Suppressor macrophage (primary cell): ENCODE measurements around the gene LCE4A.
"Not testable (repeated sequence)": the region's sequence is repeated elsewhere in the genome, so short reads cannot be mapped to it uniquely, and the experiment has no call there.

Experiments used
- DNase-seq, 4 experiments: peaks; one replicate each; pipeline ENCODE4 v3.0.0-alpha.2; 2020 to 2022
- total RNA-seq, 17 experiments: gene quantifications; one replicate each; lab custom pipeline; 2026; ENCODE audit warnings: mixed read lengths in 6 of 17, inconsistent platforms in 3 of 17; lab: John Stamatoyannopoulos, UW

Gene LCE4A
- 0 to 0.22 (median 0) reads per million in 17 experiments for total RNA-seq

- DNase-seq: no peak
Measured at GRCh38 chr1:152707860-152708259, at the start of gene LCE4A. LCE4A (plus strand) TSS chr1:152708160; CDS start chr1:152709076, 916 bp downstream.

- DNase-seq: no peak
Measured at GRCh38 chr1:152658649-152659048, 49.3 kb upstream of the LCE4A start.

- DNase-seq: no peak
Measured at GRCh38 chr1:152663098-152663497, 44.9 kb upstream of the LCE4A start, which contains the start of gene LCE2D. LCE2D (plus strand) TSS chr1:152663380; CDS start chr1:152664106, 726 bp downstream.

DNA sequence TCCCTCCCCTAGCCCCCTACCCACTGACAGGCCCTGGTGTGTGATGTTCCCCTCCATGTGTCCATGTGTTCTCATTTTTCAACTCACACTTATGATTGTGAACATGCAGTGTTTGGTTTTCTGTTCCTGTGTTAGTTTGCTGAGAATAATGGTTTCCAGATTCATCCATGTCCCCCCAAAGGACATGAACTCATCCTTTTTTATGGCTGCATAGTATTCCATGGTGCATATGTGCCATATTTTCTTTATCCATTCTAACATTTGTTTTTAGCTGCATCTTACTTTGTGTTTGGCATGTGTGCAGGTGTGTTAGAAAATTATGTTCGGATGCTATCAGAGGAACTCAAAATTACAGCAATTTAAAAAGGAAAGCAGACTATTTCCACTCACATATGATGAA is 41.8 kb upstream of the LCE4A start:
- DNase-seq: not testable (repeated sequence)

DNA sequence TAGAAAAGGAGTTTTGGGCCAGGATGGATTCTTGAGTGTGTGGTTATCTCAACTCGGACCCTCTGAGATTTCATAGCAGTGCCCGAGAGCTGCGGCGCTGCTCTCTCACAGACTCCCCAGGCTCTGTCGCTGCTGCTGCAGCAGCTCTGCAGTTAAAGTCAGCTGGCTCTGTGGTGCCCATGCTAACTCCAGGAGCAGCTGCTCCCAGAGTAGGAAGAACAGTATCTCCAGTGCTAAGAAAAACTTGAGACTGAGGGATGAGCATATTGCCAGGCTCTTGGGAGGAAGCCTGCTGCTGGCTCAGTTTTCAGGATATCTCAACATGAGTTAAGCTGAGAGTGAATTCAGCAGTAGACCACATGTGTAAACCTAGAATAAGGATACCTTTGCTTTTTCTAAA is 40.3 kb upstream of the LCE4A start:
- no peak for DNase-seq

DNA sequence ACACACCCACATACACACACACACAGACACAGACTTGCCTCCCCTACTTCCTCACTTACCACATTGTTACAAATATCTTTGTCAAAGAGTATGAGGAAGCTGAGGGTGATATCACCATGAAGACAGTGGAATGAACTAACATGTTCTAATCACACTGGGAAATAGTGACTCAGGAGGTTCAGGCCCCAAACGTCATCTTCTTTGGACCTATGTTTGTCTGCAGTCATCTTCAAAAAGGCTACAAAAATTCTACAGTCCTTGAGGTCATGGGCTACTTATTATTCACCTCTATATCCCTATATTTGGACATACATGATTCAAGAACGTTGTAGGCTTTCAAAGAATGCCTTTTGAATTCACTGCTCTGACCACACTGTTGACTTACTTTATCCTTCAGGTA is 34.9 kb upstream of the LCE4A start:
- peak in 3 of 4 experiments; percentile 2 to 10 (median 7) for DNase-seq

GRCh38 chr1:152674983-152675382 is 33.0 kb upstream of the LCE4A start, which contains the start of gene LCE2C:
LCE2C (plus strand) TSS chr1:152675279; CDS start chr1:152676016, 737 bp downstream.
- not testable (repeated sequence) for DNase-seq

GRCh38 chr1:152679459-152679858 is 28.5 kb upstream of the LCE4A start:
- no peak for DNase-seq

- no peak for DNase-seq
Measured at GRCh38 chr1:152681616-152682015, 26.3 kb upstream of the LCE4A start.

DNA sequence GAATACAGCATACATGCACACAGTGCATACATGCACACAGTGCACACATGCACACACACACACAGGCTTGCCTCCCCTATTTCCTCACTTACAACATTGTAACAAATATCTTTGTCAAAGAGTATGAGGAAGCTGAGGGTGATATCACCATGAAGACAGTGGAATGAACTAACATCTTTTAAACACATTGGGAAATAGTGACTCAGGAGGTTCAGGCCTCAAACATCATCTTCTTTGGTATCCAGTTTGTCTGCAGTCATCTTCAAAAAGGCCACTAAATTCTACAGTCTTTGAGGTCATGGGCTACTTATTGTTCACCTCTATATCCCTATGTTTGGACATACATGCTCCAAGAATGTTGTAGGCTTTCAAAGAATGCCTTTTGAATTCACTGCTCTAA is 24.1 kb upstream of the LCE4A start:
- peak in 2 of 4 experiments; percentile 2 to 10 for DNase-seq

DNA sequence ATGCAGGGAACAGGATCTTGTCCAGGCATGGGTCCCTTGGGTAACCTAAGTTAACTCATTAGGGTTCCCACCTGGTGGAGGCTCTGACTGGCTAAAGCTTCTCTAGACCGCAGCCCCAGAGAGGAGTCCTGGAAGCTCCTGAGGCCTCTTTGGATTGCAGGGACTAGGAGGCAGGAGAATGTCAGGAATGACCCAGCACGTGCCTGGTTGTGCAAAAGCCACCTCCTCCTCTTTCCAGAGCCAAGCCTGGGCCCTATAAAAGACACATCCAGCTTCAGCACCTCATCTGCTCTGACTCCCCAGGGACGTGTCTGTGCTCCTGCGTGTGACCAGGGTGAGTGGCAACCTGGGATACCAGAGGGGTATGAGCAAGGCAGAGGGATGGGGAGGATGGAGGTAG is 22.1 kb upstream of the LCE4A start, which contains the start of gene LCE2B:
Gene LCE2B, plus strand, starts transcription at position 301 of the 400 bp plus-strand sequence. CDS start 721 bp downstream, outside the sequence.
- DNase-seq: not testable (repeated sequence)

DNA sequence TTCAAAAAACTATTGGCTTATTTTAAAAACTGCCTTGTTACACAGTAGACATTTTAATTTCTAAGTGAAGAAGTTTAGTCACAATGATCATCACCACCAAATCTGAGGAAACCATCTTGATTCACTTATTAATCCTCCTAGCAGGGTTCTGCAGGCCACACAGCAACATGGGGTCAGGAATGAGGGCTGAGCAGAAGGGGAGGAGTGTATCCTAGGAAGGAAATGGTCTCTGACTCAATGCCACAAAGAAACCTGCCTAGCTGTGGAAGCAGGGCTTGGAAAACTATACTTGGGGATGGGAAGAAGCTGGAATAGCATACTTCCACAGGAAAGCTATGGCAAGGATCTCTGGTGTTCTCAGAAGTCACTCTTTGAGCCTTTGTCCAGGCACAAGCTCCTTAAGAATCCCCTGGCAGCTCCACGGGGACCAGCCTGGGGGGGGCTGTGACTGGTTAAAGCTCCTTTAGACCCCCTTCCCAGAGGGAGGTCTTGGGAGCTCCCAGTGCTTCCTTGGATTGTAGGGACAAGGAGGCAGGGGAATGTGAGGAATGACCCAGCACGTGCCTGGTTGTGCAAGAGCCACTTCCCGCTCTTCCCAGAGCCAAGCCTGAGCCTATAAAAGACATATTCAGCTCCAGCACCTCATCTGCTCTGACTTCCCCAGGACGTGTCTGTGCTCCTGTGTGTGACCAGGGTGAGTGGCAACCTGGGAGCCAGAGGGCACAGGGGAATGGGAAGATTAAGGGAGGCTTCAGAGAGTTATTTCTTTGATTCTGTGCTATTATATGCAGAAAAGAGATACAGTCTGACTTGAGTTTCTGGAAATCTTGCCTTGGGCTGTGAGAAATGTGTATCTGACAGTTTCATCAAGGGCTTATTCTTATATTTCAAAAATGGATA is 10.0 kb upstream of the LCE4A start, which contains the start of gene LCE2A:
Gene LCE2A, plus strand, starts transcription at position 645 of the 900 bp plus-strand sequence. CDS start 557 bp downstream, outside the sequence.
- no peak for DNase-seq

DNA sequence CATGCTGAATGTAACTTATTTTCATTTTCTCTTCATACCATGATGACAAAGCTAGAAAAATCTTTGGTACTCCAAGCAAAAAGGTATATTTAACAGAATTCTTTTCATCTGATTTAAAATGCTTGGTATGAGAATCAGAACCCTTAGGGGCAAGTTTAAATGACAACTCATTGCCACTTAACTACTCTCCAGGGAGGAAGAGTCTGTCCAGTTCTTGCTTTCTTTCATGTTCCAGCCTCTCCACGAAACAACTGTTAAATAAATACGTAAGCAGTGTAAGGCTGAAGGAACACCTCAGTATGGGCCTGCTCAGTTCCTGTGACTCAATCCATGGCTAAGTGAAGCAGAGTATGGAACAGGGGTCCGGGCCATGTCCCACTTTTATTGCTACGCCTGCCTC is 8.2 kb upstream of the LCE4A start:
- DNase-seq: no peak

- DNase-seq: no peak
Measured at GRCh38 chr1:152718238-152718637, 10.3 kb downstream of the LCE4A start.

DNA sequence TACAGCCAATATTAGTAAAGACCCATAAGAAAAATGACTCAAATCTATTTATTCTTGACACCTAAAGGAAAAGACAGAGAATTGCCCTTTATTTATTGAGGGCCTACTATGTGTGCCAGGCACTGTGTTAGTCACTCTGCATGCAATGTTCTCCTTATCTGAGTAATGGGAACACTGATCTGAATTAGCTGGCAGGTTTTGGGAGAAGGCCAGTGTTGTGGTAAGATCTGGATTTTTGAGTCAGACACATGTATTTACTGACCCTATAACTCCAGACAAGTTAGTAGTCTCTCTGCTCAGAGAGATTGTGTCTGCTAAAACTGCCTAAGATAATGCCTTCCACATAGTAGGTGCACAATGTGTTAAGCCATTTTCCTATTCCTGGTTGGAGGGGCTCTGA is 17.3 kb downstream of the LCE4A start:
- DNase-seq: no peak

DNA sequence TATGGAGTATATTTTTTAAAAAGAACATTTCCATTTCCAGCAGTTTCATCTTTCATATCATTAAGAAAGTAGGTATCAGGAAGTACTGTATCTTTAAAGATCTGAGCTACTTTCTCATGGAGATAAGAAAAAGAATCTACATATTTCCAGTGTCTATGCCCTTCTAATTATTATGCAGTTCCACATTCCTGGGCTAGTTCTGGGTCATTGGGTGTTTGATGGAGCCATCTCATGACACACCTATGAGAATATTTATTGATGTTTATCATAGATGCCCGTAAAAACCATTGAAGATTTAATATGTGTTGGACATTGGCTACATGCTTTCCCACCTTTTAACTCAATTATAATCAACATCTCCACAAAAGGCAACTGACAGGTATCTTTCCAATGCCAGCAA is 21.0 kb downstream of the LCE4A start:
- DNase-seq: no peak

DNA sequence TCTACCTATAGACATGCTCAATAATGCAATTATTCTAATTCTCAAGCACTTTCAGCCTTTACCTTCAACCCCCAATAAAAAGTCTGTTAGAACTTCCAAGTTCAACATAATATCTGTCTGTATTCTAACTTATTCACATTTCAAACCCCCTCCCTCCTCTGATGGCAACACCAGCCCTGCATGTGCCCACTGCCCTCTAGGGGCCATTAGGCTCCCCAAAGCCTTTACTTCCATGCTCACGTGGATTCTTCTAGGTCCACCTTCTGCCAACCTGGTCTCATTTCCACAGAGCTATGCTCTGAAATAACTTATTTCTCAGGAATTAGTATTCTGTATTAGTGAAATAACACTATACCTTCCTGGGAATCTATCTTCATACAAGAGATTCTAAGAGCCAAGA is 27.7 kb downstream of the LCE4A start:
- DNase-seq: no peak

DNA sequence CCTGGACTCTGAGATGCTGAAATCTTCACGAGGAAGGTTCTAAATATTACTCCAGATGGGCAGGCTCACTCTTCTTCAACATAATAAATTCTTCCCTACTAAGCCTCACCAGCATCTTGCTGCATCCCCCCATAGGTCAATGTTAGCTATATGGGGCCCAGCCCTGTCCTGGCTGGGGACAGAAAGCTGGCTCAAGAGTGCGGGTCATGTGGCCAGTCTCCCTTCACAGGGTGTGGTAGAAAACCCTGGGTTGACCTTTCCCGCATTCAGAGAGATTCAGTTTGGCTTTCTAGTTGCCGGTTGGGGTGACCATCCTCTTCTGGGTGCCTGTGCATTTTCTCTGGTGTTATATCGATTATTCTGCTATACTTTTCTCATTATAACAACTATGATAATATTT is 30.0 kb downstream of the LCE4A start:
- DNase-seq: no peak

DNA sequence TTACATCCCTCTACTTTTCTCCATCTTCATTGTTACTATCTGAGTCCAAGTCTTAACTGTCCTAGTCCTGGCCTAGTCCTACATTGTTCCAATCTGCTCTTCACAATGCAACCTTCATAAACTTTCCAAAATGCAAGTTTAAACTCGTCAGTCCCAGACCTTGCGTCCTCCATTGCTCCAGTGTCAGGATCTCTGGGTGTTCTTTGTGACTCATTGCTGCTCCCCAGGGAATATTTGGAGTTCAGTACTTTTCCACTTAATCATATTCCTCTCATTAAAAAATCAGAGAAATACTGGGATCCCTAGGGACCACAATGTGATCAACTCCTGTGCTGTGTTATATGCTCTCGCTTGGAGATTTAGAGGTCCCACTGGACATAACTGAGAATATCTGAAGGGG is 31.9 kb downstream of the LCE4A start:
- no peak for DNase-seq

GRCh38 chr1:152741656-152742055 is 33.7 kb downstream of the LCE4A start:
- DNase-seq: no peak

- DNase-seq: no peak
Measured at GRCh38 chr1:152743371-152744145, 35.6 kb downstream of the LCE4A start.

DNA sequence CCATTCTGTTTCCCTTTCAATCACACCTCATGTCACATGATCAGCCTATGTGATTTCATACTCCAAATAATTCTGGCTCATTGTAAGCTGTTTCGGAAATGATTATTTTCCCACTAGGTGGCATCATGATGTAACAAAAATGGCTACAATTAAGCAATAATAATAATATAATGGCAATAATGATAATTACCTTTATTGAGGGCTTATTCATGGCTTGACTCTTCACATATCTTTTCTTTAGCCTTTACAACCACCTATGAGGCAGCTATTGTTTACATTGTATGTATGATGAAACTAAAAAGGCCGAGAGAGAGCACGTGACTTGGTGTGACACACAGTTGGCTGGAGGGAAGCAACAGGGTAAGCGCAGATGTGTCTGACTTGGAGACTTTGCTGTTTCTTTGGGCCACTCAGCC is 37.3 kb downstream of the LCE4A start:
- DNase-seq: no peak
